Panc1 (cell line): ENCODE measurements around the gene TP63. TPM values are rescaled to one million over a fixed set of nuclear protein-coding genes. Genes with fewer than 3 reads are reported as not detected.
A peak's percentile ranks its signal among the peaks of the same experiment; 100 is the strongest.

ENCODE experiments used
- ATAC-seq: fragments of 200-7000 bp; cut with Tn5 transposase; 2 replicates; pipeline ENCODE4 v1.9.1; 2020; ENCODE audit warnings: mild to moderate bottlenecking, moderate library complexity
- BruUV-seq: library from RNA; stranded (reverse); fragments of 400-500 nt; replicated peaks from 2 replicates; lab custom pipeline; 2021; lab: Mats Ljungman, UMichigan
- CTCF ChIA-PET: fragments of 300-600 bp; sonication (Branson Sonifier 250); formaldehyde crosslinking; loops from one replicate; lab custom pipeline; 2022; ENCODE audit warnings: antibody characterized with exemption; lab: Charles Lee
- POLR2A ChIA-PET: fragments of 300-600 bp; sonication (Branson Sonifier 250); formaldehyde crosslinking; loops from one replicate; lab custom pipeline; 2022; ENCODE audit warnings: antibody characterized with exemption; lab: Charles Lee
- DNase-seq: peaks from one replicate; pipeline ENCODE4 v3.0.0-alpha.2; 2010; ENCODE audit warnings: low read depth, low spot score
- H3K27ac ChIP-seq: 2 replicates; pipeline ENCODE4 v1.5.1; 2011; ENCODE audit warnings: mild to moderate bottlenecking, low read length, inconsistent platforms
- H3K27me3 ChIP-seq: fragments of 200-500 bp; sonication (Bioruptor generic); 2 replicates; pipeline ENCODE4 v1.6.0; 2014; ENCODE audit warnings: low read length, inconsistent platforms; ENCODE audit not compliant: control insufficient read depth, insufficient read depth
- H3K36me3 ChIP-seq: fragments of 200-500 bp; sonication (Bioruptor generic); 2 replicates; pipeline ENCODE4 v1.5.1; 2014; ENCODE audit warnings: inconsistent platforms, mild to moderate bottlenecking, low read length, moderate library complexity; ENCODE audit not compliant: control insufficient read depth, insufficient read depth
- H3K4me1 ChIP-seq: 2 replicates; pipeline ENCODE4 v1.5.1; 2011; ENCODE audit warnings: inconsistent platforms, mild to moderate bottlenecking, low read length, moderate library complexity; ENCODE audit not compliant: control insufficient read depth, insufficient read depth
- H3K4me3 ChIP-seq, 2 experiments: 2 replicates each; pipeline ENCODE4 v1.5.1; 2011 to 2012; ENCODE audit warnings: low read depth in 2 of 2, low read length in 2 of 2, mild to moderate bottlenecking in 2 of 2, inconsistent platforms in 1 of 2, moderate library complexity in 1 of 2
- H3K9me3 ChIP-seq: fragments of 200-500 bp; sonication (Bioruptor generic); 2 replicates; pipeline ENCODE4 v1.5.1; 2014; ENCODE audit warnings: low read depth, mild to moderate bottlenecking, inconsistent platforms, low read length, moderate library complexity; ENCODE audit not compliant: control insufficient read depth, insufficient read depth
- CTCF ChIP-seq: fragments of 450-650 bp; IDR thresholded peaks from 2 replicates; pipeline ENCODE4 v1.5.1; 2017; ENCODE audit warnings: mild to moderate bottlenecking
- POLR2AphosphoS5 ChIP-seq: IDR thresholded peaks from 2 replicates; pipeline ENCODE4 v1.6.1; 2012; ENCODE audit warnings: mild to moderate bottlenecking, low read depth, low read length, moderate library complexity
- REST ChIP-seq, 2 experiments: IDR thresholded peaks; 2 replicates each; pipeline ENCODE4 v1.6.1; 2011 to 2012; ENCODE audit warnings: low read depth in 2 of 2, control low read depth in 1 of 2, low read length in 1 of 2, mild to moderate bottlenecking in 1 of 2, moderate library complexity in 1 of 2; ENCODE audit not compliant: insufficient read depth in 1 of 2
- SIN3A ChIP-seq: IDR thresholded peaks from 2 replicates; pipeline ENCODE4 v1.6.1; 2012; ENCODE audit warnings: low read depth, mild to moderate bottlenecking, low read length, moderate library complexity, borderline replicate concordance; ENCODE audit not compliant: insufficient read depth
- TCF7L2 ChIP-seq: IDR thresholded peaks from 2 replicates; pipeline ENCODE4 v1.6.1; 2011; ENCODE audit warnings: mild to moderate bottlenecking, low read depth, low read length, inconsistent platforms
- in situ Hi-C: cut with HindIII; loops from 2 replicates; pipeline ENCODE4 v1.10.0; 2016; ENCODE audit warnings: low sequenced_read_pairs, low pct_unique_long_range_greater_than_20kb
- intact Hi-C: fragments of 100-400 bp; cut with micrococcal nuclease; formaldehyde crosslinking; loops from one replicate; pipeline ENCODE4 v1.10.0; 2022; ENCODE audit not compliant: unreplicated experiment
- total RNA-seq: library from RNA; stranded (reverse); gene quantifications from one replicate; pipeline ENCODE4 v1.2.1, GENCODE V29; 2021; ENCODE audit not compliant: unreplicated experiment

The TP63 gene
- total RNA-seq, 1 experiment from 2014 or later: 0.51 TPM

- TF ChIP-seq POLR2AphosphoS5: no peak
- TF ChIP-seq CTCF: no peak
- TF ChIP-seq REST (IDR thresholded peaks at IDR 0.05; ENCODE audit: insufficient read depth in 1 of 2, low read depth in 2 of 2, low read length in 1 of 2): no peak
- no peak for TF ChIP-seq SIN3A
- TF ChIP-seq TCF7L2: no peak
- H3K36me3 ChIP-seq: no peaks in the 10 kb centered on the region
- peaks cover 5% of the 10 kb centered on the region; the same call in 1 of the 2 replicates for H3K4me1 ChIP-seq
- intact Hi-C loops: no loop called here
- no TSS peak for BruUV-seq
- DNase-seq: no peak
- H3K9me3 ChIP-seq: no peaks in the 10 kb centered on the region
- no peak overlapping the region for H3K27ac ChIP-seq
- H3K27me3 ChIP-seq: no peaks in the 10 kb centered on the region
- ChIA-PET CTCF (no interaction called here), POLR2A (no interaction called here)
- in situ Hi-C loops: no loop called here
- ATAC-seq: no peak
- H3K4me3 ChIP-seq: no peak overlapping the region
These were observed 123.2 kb downstream of the TP63 start for GRCh38 chr3:189754356-189754755.

- CTCF ChIA-PET: no interaction called here
- POLR2A ChIA-PET: no interaction called here
- Histone ChIP-seq H3K4me3 (no peak overlapping the region), H3K27me3 (no peaks in the 10 kb centered on the region), H3K9me3 (no peaks in the 10 kb centered on the region), H3K36me3 (no peaks in the 10 kb centered on the region), H3K27ac (no peak overlapping the region), H3K4me1 (peaks cover 5% of the 10 kb centered on the region; the same call in 1 of the 2 replicates)
- TF ChIP-seq TCF7L2: peak; percentile 67; the same call in 1 of the 2 replicates
- no peak for TF ChIP-seq CTCF
- 0 out of 2 replicates have a peak, but pooled peaks have one; percentile 22 for TF ChIP-seq POLR2AphosphoS5
- TF ChIP-seq SIN3A: no peak
- no peak for TF ChIP-seq REST (IDR thresholded peaks at IDR 0.05; ENCODE audit: insufficient read depth in 1 of 2, low read depth in 2 of 2, low read length in 1 of 2)
- BruUV-seq: no TSS peak
- intact Hi-C loops (no loop called here), in situ Hi-C loops (no loop called here)
- ATAC-seq: peak; percentile 92
- DNase-seq: peak; percentile 17
These were observed 125.4 kb downstream of the TP63 start for GRCh38 chr3:189756582-189757078.
